WTC11 (cell line): ENCODE data around the gene NUDT21. TPM values are rescaled to one million over a fixed set of nuclear protein-coding genes. Genes with fewer than 3 reads are reported as not detected.

Source experiments
- ATAC-seq: fragments of 200-7000 bp; cut with Tn5 transposase; 2 replicates; pipeline ENCODE4 v1.10.0; 2021; ENCODE audit warnings: mild to moderate bottlenecking, moderate library complexity
- CTCF ChIA-PET: fragments of 300-600 bp; sonication (Branson Sonifier 250); formaldehyde crosslinking; loops from one replicate; lab custom pipeline; 2021; ENCODE audit warnings: antibody characterized with exemption; lab: Charles Lee
- POLR2A ChIA-PET: fragments of 350-600 bp; sonication (Branson Sonifier 250); formaldehyde crosslinking; loops from one replicate; lab custom pipeline; 2021; ENCODE audit warnings: antibody characterized with exemption; lab: Charles Lee
- DNase-seq: peaks from one replicate; pipeline ENCODE4 v3.0.0; 2021; ENCODE audit warnings: low spot score
- H3K27ac Mint-ChIP-seq: 2 replicates; pipeline ENCODE4 v1.8.0; 2021; ENCODE audit warnings: mixed read lengths
- H3K27me3 Mint-ChIP-seq: 2 replicates; pipeline ENCODE4 v1.8.0; 2021; ENCODE audit warnings: low read depth, mild to moderate bottlenecking, moderate library complexity, mixed read lengths
- H3K36me3 Mint-ChIP-seq: 2 replicates; pipeline ENCODE4 v1.8.0; 2021; ENCODE audit warnings: mixed read lengths
- H3K4me1 Mint-ChIP-seq: 2 replicates; pipeline ENCODE4 v1.8.0; 2022; ENCODE audit warnings: mixed read lengths
- H3K4me3 Mint-ChIP-seq: 2 replicates; pipeline ENCODE4 v1.8.0; 2021; ENCODE audit warnings: mild to moderate bottlenecking, moderate library complexity, mixed read lengths
- H3K9me3 Mint-ChIP-seq: 2 replicates; pipeline ENCODE4 v1.8.0; 2021; ENCODE audit warnings: mixed read lengths
- ATF2 ChIP-seq: sonication (generic); formaldehyde crosslinking; IDR thresholded peaks from 2 replicates; pipeline ENCODE4 v1.8.1; 2022; ENCODE audit warnings: low read depth, missing genetic modification reagents, borderline replicate concordance
- ATF3 ChIP-seq: sonication (generic); formaldehyde crosslinking; conservative IDR thresholded peaks from 2 replicates; pipeline ENCODE4 v1.8.1; 2022; ENCODE audit warnings: mild to moderate bottlenecking, missing genetic modification reagents
- CREM ChIP-seq: sonication (generic); formaldehyde crosslinking; IDR thresholded peaks from 2 replicates; pipeline ENCODE4 v1.8.1; 2022; ENCODE audit warnings: mild to moderate bottlenecking, missing genetic modification reagents, moderate library complexity
- ESRRA ChIP-seq: sonication (generic); formaldehyde crosslinking; IDR thresholded peaks from 2 replicates; pipeline ENCODE4 v1.8.1; 2022; ENCODE audit warnings: mild to moderate bottlenecking, missing genetic modification reagents, borderline replicate concordance
- FOXJ3 ChIP-seq: sonication (generic); formaldehyde crosslinking; IDR thresholded peaks from 2 replicates; pipeline ENCODE4 v1.9.0; 2021; ENCODE audit warnings: missing genetic modification reagents, mild to moderate bottlenecking, borderline replicate concordance
- IRF1 ChIP-seq: sonication (generic); formaldehyde crosslinking; IDR thresholded peaks from 2 replicates; pipeline ENCODE4 v1.8.0; 2023; ENCODE audit warnings: missing genetic modification reagents
- IRF2 ChIP-seq: sonication (generic); formaldehyde crosslinking; IDR thresholded peaks from 2 replicates; pipeline ENCODE4 v1.8.0; 2022; ENCODE audit warnings: low read depth, missing genetic modification reagents, borderline replicate concordance
- JAZF1 ChIP-seq: fragments of 250-450 bp; sonication (Bioruptor Pico); IDR thresholded peaks from 2 replicates; pipeline ENCODE4 v1.9.0; 2021; ENCODE audit warnings: moderate library complexity, mild to moderate bottlenecking, inconsistent platforms
- PRDM15 ChIP-seq: sonication (generic); formaldehyde crosslinking; IDR thresholded peaks from 2 replicates; pipeline ENCODE4 v1.8.0; 2022; ENCODE audit warnings: missing genetic modification reagents
- PREB ChIP-seq: sonication (generic); formaldehyde crosslinking; IDR thresholded peaks from 2 replicates; pipeline ENCODE4 v1.8.1; 2022; ENCODE audit warnings: mild to moderate bottlenecking, missing genetic modification reagents, moderate library complexity, borderline replicate concordance
- RORB ChIP-seq: fragments of 250-450 bp; sonication (Bioruptor Pico); IDR thresholded peaks from 2 replicates; pipeline ENCODE4 v1.9.0; 2021; ENCODE audit warnings: mild to moderate bottlenecking
- SMAD4 ChIP-seq: sonication (generic); formaldehyde crosslinking; IDR thresholded peaks from 2 replicates; pipeline ENCODE4 v1.8.0; 2022; ENCODE audit warnings: mild to moderate bottlenecking, missing genetic modification reagents
- STAT6 ChIP-seq: sonication (generic); formaldehyde crosslinking; conservative IDR thresholded peaks from 2 replicates; pipeline ENCODE4 v1.8.1; 2023; ENCODE audit warnings: mild to moderate bottlenecking, low read depth, missing genetic modification reagents, moderate library complexity
- ZBTB43 ChIP-seq: sonication (generic); formaldehyde crosslinking; IDR thresholded peaks from 2 replicates; pipeline ENCODE4 v1.8.1; 2023; ENCODE audit warnings: mild to moderate bottlenecking, missing genetic modification reagents
- ZNF121 ChIP-seq: sonication (generic); formaldehyde crosslinking; IDR thresholded peaks from 2 replicates; pipeline ENCODE4 v1.8.0; 2023; ENCODE audit warnings: missing genetic modification reagents
- ZNF423 ChIP-seq: fragments of 250-450 bp; sonication (Bioruptor Pico); IDR thresholded peaks from 2 replicates; pipeline ENCODE4 v2.1.2; 2022; ENCODE audit warnings: mild to moderate bottlenecking, moderate library complexity
- ZNF512 ChIP-seq: sonication (generic); formaldehyde crosslinking; IDR thresholded peaks from 2 replicates; pipeline ENCODE4 v1.8.1; 2022; ENCODE audit warnings: missing genetic modification reagents, borderline replicate concordance
- ZNF532 ChIP-seq: fragments of 250-450 bp; sonication (Bioruptor Pico); IDR thresholded peaks from 2 replicates; pipeline ENCODE4 v1.9.0; 2021; ENCODE audit warnings: mild to moderate bottlenecking, borderline replicate concordance
- total RNA-seq: library from RNA; stranded (reverse); gene quantifications from 3 replicates; pipeline ENCODE4 v1.2.3, GENCODE V29; 2021

NUDT21 gene
- total RNA-seq, 1 experiment from 2014 or later: 263 TPM

GRCh38 chr16:56493815-56494214, 42.7 kb upstream of the NUDT21 start:
- no peak for TF ChIP-seq ZBTB43 (CRISPR knock-in tag)
- no peak for TF ChIP-seq ZNF121
- TF ChIP-seq ATF3: no peak
- no peak for TF ChIP-seq RORB (CRISPR knock-in tag)
- no peak for TF ChIP-seq STAT6
- no peak for TF ChIP-seq ZNF532 (CRISPR knock-in tag)
- no peak for TF ChIP-seq ZNF423 (CRISPR knock-in tag)
- no peak for TF ChIP-seq JAZF1 (CRISPR knock-in tag)
- TF ChIP-seq IRF2 (CRISPR knock-in tag): no peak
- TF ChIP-seq ZNF512 (CRISPR knock-in tag): no peak
- TF ChIP-seq FOXJ3 (CRISPR knock-in tag): no peak
- TF ChIP-seq CREM: no peak
- no peak for TF ChIP-seq PRDM15
- TF ChIP-seq ATF2 (CRISPR knock-in tag): no peak
- TF ChIP-seq IRF1: no peak
- TF ChIP-seq ESRRA: no peak
- no peak for TF ChIP-seq PREB (CRISPR knock-in tag)
- no peak for TF ChIP-seq SMAD4
- no peak overlapping the region for H3K4me3 Mint-ChIP-seq
- H3K27me3 Mint-ChIP-seq: no peaks in the 10 kb centered on the region
- H3K36me3 Mint-ChIP-seq: peaks cover 7% of the 10 kb centered on the region
- H3K4me1 Mint-ChIP-seq: no peaks in the 10 kb centered on the region
- ChIA-PET POLR2A (no interaction called here), CTCF (interaction anchor here (0.6 kb wide), 1 partner anchor 1107 kb away, joined by 3 read pairs; no protein-coding TSS in a partner anchor)
- no peak overlapping the region for H3K27ac Mint-ChIP-seq
- no peak for ATAC-seq
- DNase-seq: no peak
- no peaks in the 10 kb centered on the region for H3K9me3 Mint-ChIP-seq
